Body of pancreas (tissue), 4 donors: ENCODE measurements around the gene FBLN2. TPM values are rescaled to one million over a fixed set of nuclear protein-coding genes. Genes with fewer than 3 reads are reported as not detected.

Experiments used
- ATAC-seq: fragments of 150-250 bp; one replicate; pipeline ENCODE4 v1.9.1; 2016
- DNase-seq, 4 donors: peaks; one replicate each; pipeline ENCODE4 v3.0.0-alpha.2; 2019
- H3K27ac ChIP-seq, 4 donors: fragments of 200-600 bp; sonication (generic); 1 replicate in 3 of 4; 2 replicates in 1 of 4; pipeline versions ENCODE4 v1.5.1 to v1.6.1; 2016 to 2019; ENCODE audit warnings: mild to moderate bottlenecking in 1 of 4, mixed read lengths in 1 of 4, moderate library complexity in 1 of 4
- H3K27me3 ChIP-seq, 2 donors: fragments of 200-600 bp; sonication (generic); one replicate each; pipeline ENCODE4 v1.6.0; 2016; ENCODE audit warnings: mild to moderate bottlenecking in 1 of 2
- H3K36me3 ChIP-seq, 2 donors: fragments of 200-600 bp; sonication (generic); replicated peaks in 1 of 2; 2 replicates each; pipeline ENCODE4 v1.5.1; 2016; ENCODE audit warnings: low read depth in 2 of 2; ENCODE audit not compliant: insufficient read depth in 1 of 2
- H3K4me1 ChIP-seq: fragments of 200-600 bp; sonication (generic); one replicate; pipeline ENCODE4 v1.6.0; 2016
- H3K4me3 ChIP-seq, 2 donors: fragments of 200-600 bp; sonication (generic); 1 replicate in 1 of 2; 2 replicates in 1 of 2; pipeline ENCODE4 v1.5.1; 2016 to 2019
- H3K9me3 ChIP-seq, 3 donors: fragments of 200-600 bp; sonication (generic); 1 replicate in 2 of 3; 2 replicates in 1 of 3; pipeline ENCODE4 v1.5.1; 2016
- POLR2A ChIP-seq, 3 donors: fragments of 450-650 bp; IDR thresholded peaks; one replicate each; pipeline ENCODE4 v1.6.1; 2016; ENCODE audit warnings: antibody characterized with exemption in 3 of 3, mild to moderate bottlenecking in 2 of 3
- WGBS, 2 donors: methylation state at CpG; one replicate each; pipeline ENCODE4 v1.1.5; 2017; 5-methylcytosine and 5-hydroxymethylcytosine counted together
- intact Hi-C: fragments of 100-400 bp; cut with DNase I; formaldehyde crosslinking; loops from one replicate; pipeline ENCODE4 v1.15.1; 2023
- total RNA-seq, 2 donors: library from RNA; depleted of rRNA; stranded (reverse); fragments of >200 nt; gene quantifications; one replicate each; pipeline ENCODE4 v1.1.0, GENCODE V29; 2016
- TF ChIP-seq, protein P1 (sequence below), 7 experiments: fragments of 450-650 bp in 4 of 7; fragments of 200-600 bp in 3 of 7; sonication (generic) in 3 of 7; IDR thresholded peaks; one replicate each; pipeline ENCODE4 v1.5.1; 2016 to 2019; ENCODE audit warnings: antibody characterized with exemption in 7 of 7

FBLN2 gene
- total RNA-seq, 2 donors from 2014 or later, result 18.9 to 54.7 TPM

- ATAC-seq (no peak), DNase-seq (no peak)
- Histone ChIP-seq H3K4me3 (no peak overlapping the region), H3K4me1 (no peaks in the 10 kb centered on the region), H3K27me3 (no peaks in the 10 kb centered on the region), H3K36me3 (no peaks in the 10 kb centered on the region), H3K27ac (no peak overlapping the region), H3K9me3 (no peaks in the 10 kb centered on the region)
- WGBS, 2 donors, result 41 to 42% methylated on average over 8 of the region's 8 CpGs
- no peak for TF ChIP-seq POLR2A (IDR thresholded peaks at IDR 0.05)
- TF ChIP-seq, protein P1, sequence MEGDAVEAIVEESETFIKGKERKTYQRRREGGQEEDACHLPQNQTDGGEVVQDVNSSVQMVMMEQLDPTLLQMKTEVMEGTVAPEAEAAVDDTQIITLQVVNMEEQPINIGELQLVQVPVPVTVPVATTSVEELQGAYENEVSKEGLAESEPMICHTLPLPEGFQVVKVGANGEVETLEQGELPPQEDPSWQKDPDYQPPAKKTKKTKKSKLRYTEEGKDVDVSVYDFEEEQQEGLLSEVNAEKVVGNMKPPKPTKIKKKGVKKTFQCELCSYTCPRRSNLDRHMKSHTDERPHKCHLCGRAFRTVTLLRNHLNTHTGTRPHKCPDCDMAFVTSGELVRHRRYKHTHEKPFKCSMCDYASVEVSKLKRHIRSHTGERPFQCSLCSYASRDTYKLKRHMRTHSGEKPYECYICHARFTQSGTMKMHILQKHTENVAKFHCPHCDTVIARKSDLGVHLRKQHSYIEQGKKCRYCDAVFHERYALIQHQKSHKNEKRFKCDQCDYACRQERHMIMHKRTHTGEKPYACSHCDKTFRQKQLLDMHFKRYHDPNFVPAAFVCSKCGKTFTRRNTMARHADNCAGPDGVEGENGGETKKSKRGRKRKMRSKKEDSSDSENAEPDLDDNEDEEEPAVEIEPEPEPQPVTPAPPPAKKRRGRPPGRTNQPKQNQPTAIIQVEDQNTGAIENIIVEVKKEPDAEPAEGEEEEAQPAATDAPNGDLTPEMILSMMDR (IDR thresholded peaks at IDR 0.05), result no peak
- intact Hi-C loops, result no loop called here
These were observed 12.1 kb upstream of the FBLN2 start for GRCh38 chr3:13536832-13537231.

- H3K36me3 ChIP-seq, result no peaks in the 10 kb centered on the region
- no peak overlapping the region for H3K4me3 ChIP-seq
- H3K4me1 ChIP-seq, result no peaks in the 10 kb centered on the region
- H3K27ac ChIP-seq, result no peak overlapping the region
- ATAC-seq, result no peak
- no peak for DNase-seq
- H3K27me3 ChIP-seq, result no peaks in the 10 kb centered on the region
- TF ChIP-seq, protein P1 (IDR thresholded peaks at IDR 0.05), result no peak
- 89 to 95% methylated on average over 6 of the region's 6 CpGs for WGBS, 2 donors
- intact Hi-C loops, result no loop called here
- H3K9me3 ChIP-seq, result no peaks in the 10 kb centered on the region
These were observed 11.5 kb upstream of the FBLN2 start for GRCh38 chr3:13537244-13537908.

- intact Hi-C loops, result no loop called here
- no peaks in the 10 kb centered on the region for H3K9me3 ChIP-seq
- 65 to 81% methylated on average over 6 of the region's 6 CpGs for WGBS, 2 donors
- H3K36me3 ChIP-seq, result no peaks in the 10 kb centered on the region
- no peaks in the 10 kb centered on the region for H3K27me3 ChIP-seq
- no peak for DNase-seq
- no peak overlapping the region for H3K4me3 ChIP-seq
- TF ChIP-seq, protein P1 (IDR thresholded peaks at IDR 0.05), result no peak
- TF ChIP-seq POLR2A (IDR thresholded peaks at IDR 0.05), result no peak
- ATAC-seq, result no peak
- no peak overlapping the region for H3K27ac ChIP-seq
- no peaks in the 10 kb centered on the region for H3K4me1 ChIP-seq
These were observed 11.0 kb upstream of the FBLN2 start for GRCh38 chr3:13537909-13538296.

DNA sequence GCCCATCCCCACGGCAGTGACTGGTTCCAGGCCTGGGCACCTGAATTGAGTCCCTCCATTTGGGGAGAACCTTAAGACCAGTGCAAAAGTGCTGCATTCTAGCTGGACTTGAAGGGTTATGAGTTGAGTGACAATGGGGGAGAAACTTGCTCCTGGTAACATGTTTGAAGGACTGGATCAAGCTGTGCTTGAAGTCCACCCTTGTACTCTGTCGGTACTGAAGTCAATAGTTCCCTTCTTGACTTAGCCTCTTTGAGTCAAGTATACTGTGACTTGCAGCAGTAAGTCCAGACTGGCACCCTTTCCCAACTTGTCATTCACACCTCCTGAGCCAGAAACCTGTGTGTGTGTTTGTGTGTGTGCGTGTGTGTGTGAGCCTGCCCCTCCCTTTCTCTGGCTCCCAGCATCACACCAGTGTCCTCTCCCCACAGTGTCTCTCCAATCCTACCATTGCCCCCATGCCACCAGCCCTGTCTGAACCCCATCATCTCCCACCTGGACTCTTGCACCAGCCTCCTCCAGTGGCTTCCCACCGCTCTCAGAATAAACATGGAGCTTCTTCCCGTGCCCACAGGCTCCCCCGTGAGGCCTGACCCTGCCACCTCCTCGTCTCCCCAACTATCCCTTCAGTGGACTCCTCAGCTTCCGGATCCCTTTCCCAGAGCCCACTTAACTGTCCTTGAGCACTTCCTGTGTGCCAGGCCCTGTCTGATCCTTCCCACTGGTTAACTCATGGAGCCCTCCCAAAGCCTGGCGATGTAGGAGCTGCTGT lies 10.2 kb upstream of the FBLN2 start:
- no peak overlapping the region for H3K4me3 ChIP-seq
- DNase-seq (no peak), ATAC-seq (no peak)
- intact Hi-C loops, result no loop called here
- TF ChIP-seq POLR2A (IDR thresholded peaks at IDR 0.05), result no peak
- TF ChIP-seq, protein P1 (IDR thresholded peaks at IDR 0.05), result no peak
- H3K27me3 ChIP-seq, result no peaks in the 10 kb centered on the region
- H3K27ac ChIP-seq, result no peak overlapping the region
- no peaks in the 10 kb centered on the region for H3K36me3 ChIP-seq
- H3K4me1 ChIP-seq, result no peaks in the 10 kb centered on the region
- 78 to 79% methylated on average over 8 to 9 of the region's 9 CpGs for WGBS, 2 donors
- no peaks in the 10 kb centered on the region for H3K9me3 ChIP-seq

GRCh38 chr3:13539292-13539638 lies 9.7 kb upstream of the FBLN2 start:
- TF ChIP-seq, protein P1 (IDR thresholded peaks at IDR 0.05), result no peak
- no peak for TF ChIP-seq POLR2A (IDR thresholded peaks at IDR 0.05)
- DNase-seq (no peak), ATAC-seq (no peak)
- no peaks in the 10 kb centered on the region for H3K36me3 ChIP-seq
- H3K4me3 ChIP-seq, result no peak overlapping the region
- WGBS, 2 donors, result 85 to 88% methylated on average over 5 of the region's 5 CpGs
- intact Hi-C loops, result no loop called here
- no peaks in the 10 kb centered on the region for H3K27me3 ChIP-seq
- no peak overlapping the region for H3K27ac ChIP-seq
- no peaks in the 10 kb centered on the region for H3K4me1 ChIP-seq
- H3K9me3 ChIP-seq, result no peaks in the 10 kb centered on the region
